Tongue (tissue), 2 donors: ENCODE data around the gene CBARP. TPM values are rescaled to one million over a fixed set of nuclear protein-coding genes. Genes with fewer than 3 reads are reported as not detected.
A peak's percentile ranks its signal among the peaks of the same experiment; 100 is the strongest.

Source experiments
- DNase-seq: peaks from one replicate; pipeline ENCODE4 v3.0.0-alpha.2; 2015
- total RNA-seq: library from RNA; depleted of rRNA; stranded (reverse); fragments of >200 nt; gene quantifications from one replicate; pipeline ENCODE4 v1.2.3, GENCODE V29; 2014

CBARP gene
- total RNA-seq, 1 donor from 2014 or later: 1.1 TPM

- DNase-seq: no peak
Measured at GRCh38 chr19:1265615-1266128, 27.9 kb upstream of the CBARP start.

DNA sequence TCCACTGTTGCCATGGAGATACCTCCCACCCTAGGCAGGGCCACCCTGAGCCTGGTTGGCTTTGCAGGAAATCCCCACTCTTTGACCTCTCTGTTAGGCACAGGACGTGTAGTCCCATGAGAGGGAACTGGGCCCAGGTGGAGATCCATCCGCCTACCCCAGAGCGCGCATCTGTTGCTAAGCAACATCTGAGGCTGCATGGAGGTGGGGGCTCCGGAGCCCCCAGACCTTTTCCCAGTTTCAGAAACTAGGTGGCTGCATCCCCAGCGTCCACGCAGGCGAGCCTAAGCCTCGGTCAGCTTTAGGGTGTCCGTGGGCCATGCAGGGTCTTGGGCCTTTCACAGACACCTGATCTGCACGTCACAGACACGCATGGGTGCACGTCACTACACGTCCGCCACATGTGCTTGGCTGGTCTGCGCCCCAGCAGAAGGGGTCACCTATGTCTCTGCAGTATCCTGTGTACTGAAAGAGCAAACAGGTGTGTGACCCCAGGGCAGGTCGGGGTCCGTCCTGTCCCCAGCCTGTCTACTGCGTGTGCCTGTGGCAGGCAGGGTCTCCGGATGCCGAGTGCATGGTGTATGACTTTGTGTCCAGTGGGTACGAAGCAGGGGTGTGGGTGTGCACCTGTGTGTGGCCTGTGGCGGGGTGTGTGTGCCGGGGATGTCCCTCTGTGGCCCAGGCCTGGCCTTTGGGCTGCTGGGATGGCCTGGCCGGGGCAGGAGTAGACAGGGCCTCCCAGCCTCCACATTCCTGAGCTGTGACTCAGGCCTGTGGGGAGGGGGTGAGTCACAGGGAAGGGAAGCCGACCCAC lies 27.2 kb upstream of the CBARP start:
- peak; percentile 67 for DNase-seq

- DNase-seq: peak; percentile 48
Measured at GRCh38 chr19:1263188-1263587, 25.4 kb upstream of the CBARP start.

GRCh38 chr19:1262623-1263123 lies 24.9 kb upstream of the CBARP start:
- peak; percentile 63 for DNase-seq

DNA sequence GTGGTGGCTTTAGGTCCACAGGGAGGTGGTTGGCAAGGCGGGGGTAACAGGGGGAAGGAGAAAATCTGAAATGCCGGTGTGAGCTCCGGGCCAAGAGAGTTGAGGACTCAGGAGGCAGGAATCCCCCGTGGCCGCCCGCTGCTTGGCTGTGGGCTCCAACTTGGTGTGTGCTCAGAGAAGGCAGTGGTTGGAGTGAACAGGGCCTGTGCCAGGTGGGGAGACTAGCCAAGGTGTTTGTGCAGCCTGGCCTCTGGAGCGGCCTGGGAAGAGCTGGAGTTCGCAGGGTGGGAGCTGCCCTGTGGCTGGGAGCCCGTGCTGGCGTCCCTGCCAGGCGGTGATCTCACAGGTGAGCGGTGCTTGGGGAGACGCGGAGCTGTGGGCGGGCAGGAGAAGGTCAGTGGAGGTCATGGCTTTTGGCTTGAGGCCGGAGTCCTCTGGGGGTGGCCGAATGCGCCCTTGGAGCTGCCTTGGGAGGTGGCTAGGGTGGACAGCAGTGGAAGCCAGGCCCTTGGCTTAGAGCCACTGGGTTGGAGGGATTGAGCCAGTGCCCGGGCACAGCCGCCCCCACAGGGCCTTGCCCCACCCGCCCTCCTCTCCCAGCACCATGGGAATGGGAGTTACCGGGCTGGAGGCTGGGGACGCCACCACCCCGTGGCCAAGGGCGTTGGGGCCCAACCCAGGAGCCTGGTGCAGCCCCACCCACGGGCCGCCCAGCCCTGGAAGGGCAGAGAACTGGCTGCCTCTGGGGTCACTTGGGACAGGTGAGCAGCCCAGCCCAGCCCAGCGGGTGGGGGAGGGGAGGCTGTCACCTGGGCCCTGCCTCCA lies 24.2 kb upstream of the CBARP start:
- peak; percentile 43 for DNase-seq

- DNase-seq: no peak
Measured at GRCh38 chr19:1261538-1261797, 23.7 kb upstream of the CBARP start.

DNA sequence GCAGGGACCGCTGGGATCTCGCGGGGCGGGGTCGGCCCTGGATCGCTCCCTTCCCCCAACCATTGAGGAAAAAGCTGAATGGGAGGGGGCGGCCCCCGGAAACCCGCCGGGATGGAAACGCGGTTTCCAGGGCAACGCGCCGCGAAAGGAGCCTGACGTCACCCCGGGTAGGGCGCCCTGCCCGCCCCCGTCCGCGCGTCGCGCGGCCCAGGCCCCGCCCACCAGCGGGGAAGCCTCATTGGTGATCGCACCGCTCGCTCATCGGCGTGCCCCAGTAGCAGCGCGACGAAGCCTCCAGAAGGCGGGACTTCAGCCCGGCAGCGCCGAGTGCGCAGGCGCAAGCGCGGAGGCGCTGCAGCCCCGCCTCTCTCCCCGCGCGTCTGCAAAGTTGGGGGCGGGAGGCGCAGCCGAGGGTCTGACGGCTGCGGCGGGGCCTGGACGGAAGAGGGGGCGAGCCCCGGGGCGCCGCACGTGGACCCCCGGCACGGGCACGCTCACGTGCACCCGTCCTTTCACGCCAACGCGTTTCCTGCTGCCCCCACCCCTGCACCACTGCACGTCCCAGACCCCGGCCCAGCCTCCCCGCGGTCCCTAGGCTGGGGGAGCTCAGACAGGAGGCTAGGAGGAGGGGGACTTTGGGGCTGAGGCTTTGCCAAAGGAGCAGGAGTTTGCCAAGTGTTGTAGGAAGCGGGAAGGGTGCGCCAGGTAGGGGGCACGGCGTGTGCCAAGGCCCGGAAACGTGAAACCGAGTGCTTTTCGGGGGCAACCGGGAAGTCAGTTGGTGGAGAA lies 23.1 kb upstream of the CBARP start:
- DNase-seq: peak; percentile 98

GRCh38 chr19:1259876-1260748 lies 22.3 kb upstream of the CBARP start:
- DNase-seq: no peak

- DNase-seq: peak; percentile 52
Measured at GRCh38 chr19:1259206-1259875, 21.5 kb upstream of the CBARP start.

GRCh38 chr19:1258707-1259205 lies 21.0 kb upstream of the CBARP start:
- no peak for DNase-seq

- no peak for DNase-seq
Measured at GRCh38 chr19:1258163-1258492, 20.3 kb upstream of the CBARP start.

DNA sequence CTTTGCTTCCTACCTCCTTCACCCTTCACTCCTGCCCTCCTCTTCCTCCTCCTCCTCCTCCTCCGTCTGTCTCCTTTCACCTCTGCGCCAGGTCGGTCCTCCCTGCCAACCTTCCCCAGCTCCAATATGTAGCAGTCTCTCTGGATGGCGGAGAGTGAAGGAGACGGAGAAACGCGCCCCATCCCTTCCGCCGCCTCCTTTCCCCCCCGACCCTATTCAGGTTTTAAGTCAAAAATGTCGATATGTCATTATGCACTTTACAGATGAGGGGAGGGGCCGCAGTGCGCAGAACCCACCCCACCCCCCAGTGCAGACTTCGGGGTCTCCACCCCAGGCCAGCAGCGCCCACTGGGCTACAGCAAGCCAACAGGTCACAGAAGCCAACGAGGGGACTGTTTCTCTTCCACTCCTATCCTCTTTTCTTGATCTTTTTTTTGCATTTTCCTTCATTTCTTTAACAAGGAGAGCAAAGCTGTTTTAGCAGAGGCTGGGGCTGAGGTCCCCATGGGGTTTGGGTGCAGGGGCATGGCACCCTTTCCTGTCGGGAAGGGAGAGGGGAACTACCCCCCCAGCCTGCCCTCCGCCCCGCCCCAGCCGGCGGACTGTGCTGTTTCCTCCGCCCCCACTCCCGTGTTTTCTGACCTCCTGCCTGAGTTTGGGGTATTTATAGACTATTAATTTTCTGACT lies 19.8 kb upstream of the CBARP start:
- no peak for DNase-seq

DNA sequence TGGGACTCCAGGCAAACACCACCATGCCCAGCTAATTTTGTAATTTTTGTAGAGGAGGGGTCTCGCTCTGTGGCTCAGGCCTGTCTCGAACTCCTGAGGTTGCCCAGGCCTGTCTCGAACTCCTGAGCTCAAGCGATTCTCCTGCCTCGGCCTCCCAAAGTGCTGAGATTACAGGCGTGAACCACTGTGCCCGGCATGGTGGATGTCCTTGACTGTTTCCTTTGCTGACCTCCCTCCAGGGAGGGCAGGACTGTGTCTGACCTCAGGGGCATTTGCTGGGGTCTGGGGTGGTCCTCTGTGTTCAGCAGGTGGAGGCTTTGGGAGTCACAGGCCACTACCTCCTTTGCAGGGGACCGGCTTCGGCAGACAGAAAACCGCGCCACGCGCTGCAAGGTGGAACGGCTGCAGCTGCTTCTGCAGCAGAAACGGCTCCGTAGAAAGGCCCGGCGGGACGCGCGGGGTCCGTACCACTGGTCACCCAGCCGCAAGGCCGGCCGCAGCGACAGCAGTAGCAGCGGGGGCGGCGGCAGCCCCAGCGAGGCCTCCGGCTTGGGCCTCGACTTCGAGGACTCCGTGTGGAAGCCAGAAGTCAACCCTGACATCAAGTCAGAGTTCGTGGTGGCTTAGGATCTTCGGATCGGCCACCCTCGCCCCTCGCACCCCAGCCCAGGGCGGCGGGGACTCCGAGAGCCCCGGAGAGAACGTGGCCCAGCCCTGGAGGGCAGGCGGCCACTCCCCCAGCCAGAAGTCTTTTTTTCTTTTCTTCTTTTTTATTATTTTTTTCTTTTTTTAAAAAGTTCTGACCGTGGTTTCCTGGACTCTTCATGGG lies 19.1 kb upstream of the CBARP start:
- no peak for DNase-seq

DNA sequence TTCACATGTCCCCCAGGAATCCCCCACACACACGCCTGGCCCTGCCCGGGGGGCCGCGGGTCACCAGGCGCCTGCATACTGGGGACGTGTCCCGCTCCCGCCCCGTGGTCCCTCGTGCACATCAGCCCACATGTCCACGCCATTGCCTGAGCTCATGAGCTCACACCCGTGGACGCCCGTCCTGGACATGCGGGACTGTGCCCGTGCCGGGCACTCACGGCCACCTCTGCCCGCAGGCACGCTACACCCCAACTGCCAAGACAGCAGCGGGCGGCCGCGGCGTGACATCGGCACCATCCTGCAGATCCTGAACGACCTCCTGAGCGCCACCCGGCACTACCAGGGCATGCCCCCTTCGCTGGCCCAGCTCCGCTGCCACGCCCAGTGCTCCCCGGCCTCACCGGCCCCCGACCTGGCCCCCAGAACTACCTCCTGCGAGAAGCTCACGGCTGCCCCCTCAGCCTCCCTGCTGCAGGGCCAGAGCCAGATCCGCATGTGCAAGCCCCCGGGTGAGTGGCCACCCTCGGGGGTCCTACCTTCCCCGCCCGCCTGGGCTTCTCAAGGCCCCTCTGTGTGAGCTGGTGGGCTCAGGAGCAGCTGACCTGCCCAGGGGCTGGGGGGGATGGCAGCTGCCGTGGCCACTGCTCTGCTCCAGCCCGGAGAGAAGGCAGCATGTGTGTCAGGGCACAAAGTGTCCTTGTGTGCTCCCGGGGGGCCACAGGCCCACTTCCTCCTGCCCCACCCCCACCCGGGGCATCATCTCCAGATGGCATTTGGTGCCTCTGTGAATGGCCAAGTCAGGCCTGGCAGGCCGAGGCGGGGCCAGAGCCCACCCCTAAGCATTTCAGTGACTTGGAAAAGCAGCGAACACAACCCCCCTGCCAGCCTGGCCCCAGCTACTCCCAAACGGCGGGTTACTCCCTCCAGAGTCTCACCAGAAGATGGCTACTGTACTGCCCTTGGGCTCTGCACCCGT lies 17.7 kb upstream of the CBARP start:
- DNase-seq: peak; percentile 60

GRCh38 chr19:1254530-1255185 lies 16.9 kb upstream of the CBARP start:
- DNase-seq: no peak

GRCh38 chr19:1254081-1254527 lies 16.3 kb upstream of the CBARP start:
- DNase-seq: no peak

GRCh38 chr19:1253514-1254080 lies 15.8 kb upstream of the CBARP start:
- DNase-seq: peak; percentile 56
